Lung (tissue), 12 donors: Measurements from ENCODE around the gene CRYBA2. TPM values are rescaled to one million over a fixed set of nuclear protein-coding genes. Genes with fewer than 3 reads are reported as not detected.

Experiments used
- ATAC-seq: fragments of 200-7000 bp; cut with Tn5 transposase; one replicate; pipeline ENCODE4 v1.9.1; 2020; ENCODE audit warnings: moderate number of reproducible peaks; ENCODE audit not compliant: insufficient read depth, low FRiP score
- DNase-seq, 3 donors: peaks; one replicate each; pipeline ENCODE4 v3.0.0-alpha.2; 2013 to 2017
- H3K27ac ChIP-seq, 2 donors: one replicate each; pipeline ENCODE4 v1.5.1; 2013; ENCODE audit warnings: mild to moderate bottlenecking in 2 of 2, moderate library complexity in 2 of 2, control low read depth in 1 of 2, inconsistent platforms in 1 of 2, low read depth in 1 of 2, low read length in 1 of 2
- H3K27me3 ChIP-seq, 3 donors: one replicate each; pipeline ENCODE4 v1.5.1; 2013; ENCODE audit warnings: low read length in 2 of 3; ENCODE audit not compliant: control insufficient read depth in 3 of 3, insufficient read depth in 3 of 3
- H3K36me3 ChIP-seq, 4 donors: one replicate each; pipeline ENCODE4 v1.5.1; 2013; ENCODE audit warnings: low read length in 4 of 4, mild to moderate bottlenecking in 1 of 4, moderate library complexity in 1 of 4; ENCODE audit not compliant: control insufficient read depth in 4 of 4, insufficient read depth in 4 of 4
- H3K4me1 ChIP-seq, 5 donors: one replicate each; pipeline ENCODE4 v1.5.1; 2013; ENCODE audit warnings: low read length in 5 of 5, mild to moderate bottlenecking in 2 of 5, moderate library complexity in 1 of 5; ENCODE audit not compliant: control insufficient read depth in 5 of 5, insufficient read depth in 5 of 5
- H3K4me3 ChIP-seq: one replicate; pipeline ENCODE4 v1.5.1; 2013; ENCODE audit warnings: mild to moderate bottlenecking, control low read depth, moderate library complexity
- H3K9ac ChIP-seq, 2 donors: one replicate each; pipeline ENCODE4 v1.5.1; 2013; ENCODE audit warnings: low read length in 2 of 2, control low read depth in 1 of 2; ENCODE audit not compliant: insufficient read depth in 1 of 2
- H3K9me3 ChIP-seq, 4 donors: one replicate each; pipeline ENCODE4 v1.5.1; 2013; ENCODE audit warnings: low read length in 3 of 4, mild to moderate bottlenecking in 1 of 4, moderate library complexity in 1 of 4; ENCODE audit not compliant: control insufficient read depth in 4 of 4, insufficient read depth in 3 of 4
- CTCF ChIP-seq: IDR thresholded peaks from 2 replicates; pipeline ENCODE4 v1.5.1; 2012; ENCODE audit warnings: mild to moderate bottlenecking; ENCODE audit errors: control extremely low read depth, extremely low read depth
- WGBS, 2 donors: extraction: QIAGEN DNeasy Blood & Tissue Kit; methylation state at CpG; one replicate each; pipeline ENCODE4 v1.1.7; 2013; 5-methylcytosine and 5-hydroxymethylcytosine counted together
- polyA plus RNA-seq, 2 donors: library from polyadenylated mRNA; stranded (reverse); fragments of 200-250 nt; gene quantifications; one replicate each; pipeline ENCODE4 v1.2.1, GENCODE V29; 2013
- total RNA-seq, 2 donors: library from RNA; depleted of rRNA in 1 of 2; stranded (reverse); fragments of >200 nt in 1 of 2; gene quantifications; one replicate each; pipeline ENCODE4 v1.2.1, GENCODE V29; 2014 to 2021
- donor health status: control.
- donor health status: control.
- donor health status: Bipolar disorder and iron deficiency.
- donor health status: healthy.
- donor health status: DM: yes; HTN: yes; CAD: no.

The CRYBA2 gene
- total and polyA plus RNA-seq, 4 donors: 0.08 TPM; not detected in 3

GRCh38 chr2:219031005-219031738 is 38.0 kb upstream of the CRYBA2 start:
- DNase-seq: no peak

GRCh38 chr2:219030177-219030940 is 37.1 kb upstream of the CRYBA2 start:
- WGBS, 2 donors: 77 to 87% methylated on average over 16 of the region's 16 CpGs
- ATAC-seq (no peak), DNase-seq (no peak)
- Histone ChIP-seq H3K9ac (no peak overlapping the region), H3K9me3 (no peaks in the 10 kb centered on the region), H3K27ac (no peak overlapping the region), H3K36me3 (no peaks in the 10 kb centered on the region), H3K4me3 (no peak overlapping the region), H3K27me3 (peaks cover 0 to 3% (median 0%) of the 10 kb centered on the region in 3 donors), H3K4me1 (no peaks in the 10 kb centered on the region)
- no peak for TF ChIP-seq CTCF

More at GRCh38 chr2:219031005-219031738, 38.0 kb upstream of the CRYBA2 start:
- no peak for ATAC-seq
- H3K4me3 ChIP-seq: no peak overlapping the region
- H3K9me3 ChIP-seq: no peaks in the 10 kb centered on the region
- no peaks in the 10 kb centered on the region for H3K4me1 ChIP-seq
- no peak overlapping the region for H3K9ac ChIP-seq
- TF ChIP-seq CTCF: no peak
- H3K36me3 ChIP-seq: no peaks in the 10 kb centered on the region
- 78 to 83% methylated on average over 21 of the region's 21 CpGs for WGBS, 2 donors
- H3K27ac ChIP-seq: no peak overlapping the region
- peaks cover 0 to 3% (median 0%) of the 10 kb centered on the region in 3 donors for H3K27me3 ChIP-seq

GRCh38 chr2:219029829-219030165 is 36.6 kb upstream of the CRYBA2 start:
- Histone ChIP-seq H3K36me3 (no peaks in the 10 kb centered on the region), H3K27ac (no peak overlapping the region), H3K9me3 (no peaks in the 10 kb centered on the region), H3K27me3 (peaks cover 0 to 3% (median 0%) of the 10 kb centered on the region in 3 donors), H3K9ac (no peak overlapping the region), H3K4me3 (no peak overlapping the region), H3K4me1 (no peaks in the 10 kb centered on the region)
- peak; percentile 79 for ATAC-seq
- peak; percentile 72 to 74 (median 74) for DNase-seq
- 42 to 48% methylated on average over 9 of the region's 9 CpGs for WGBS, 2 donors
- TF ChIP-seq CTCF: peak; percentile 85
